ENCODE measurements around the gene KDM4C. TPM values are rescaled to one million over a fixed set of nuclear protein-coding genes. Genes with fewer than 3 reads are reported as not detected.

Gene KDM4C
- total RNA-seq, 2 donors from 2014 or later, result 12.8 to 31.5 TPM

GRCh38 chr9:6943293-6943692 lies 185.5 kb downstream of the KDM4C start:
- H3K4me3 Mint-ChIP-seq, result no peak overlapping the region
- H3K4me3 ChIP-seq (ENCODE audit: low read length), result no peak overlapping the region
- no peaks in the 10 kb centered on the region for H3K27me3 ChIP-seq (ENCODE audit: control insufficient read depth, insufficient read depth, low read length, poor library complexity, severe bottlenecking)
- DNase-seq, result peak; percentile 50
- peaks cover 21% of the 10 kb centered on the region for H3K36me3 Mint-ChIP-seq (ENCODE audit: low read depth)
- peaks cover 21% of the 10 kb centered on the region for H3K36me3 ChIP-seq (ENCODE audit: control insufficient read depth, insufficient read depth, low read length)
- no peak overlapping the region for H3K27ac Mint-ChIP-seq
- H3K27ac ChIP-seq (ENCODE audit: low read depth, low read length), result no peak overlapping the region
- H3K9ac ChIP-seq (ENCODE audit: extremely low read depth, low read length, poor library complexity, severe bottlenecking), result no peak overlapping the region
- H3K9me3 Mint-ChIP-seq, result peaks cover 10% of the 10 kb centered on the region
- H3K9me3 ChIP-seq (ENCODE audit: control insufficient read depth, low read length), result peaks cover 18% of the 10 kb centered on the region
- no peaks in the 10 kb centered on the region for H3K27me3 Mint-ChIP-seq (ENCODE audit: insufficient read depth)
- WGBS, 2 experiments (ENCODE audit: insufficient coverage in 1 of 2, insufficient read length in 1 of 2), result 92 to 100% methylated on average over 2 to 6 of the region's 6 CpGs
- no peaks in the 10 kb centered on the region for H3K4me1 Mint-ChIP-seq
- TF ChIP-seq, protein P1, sequence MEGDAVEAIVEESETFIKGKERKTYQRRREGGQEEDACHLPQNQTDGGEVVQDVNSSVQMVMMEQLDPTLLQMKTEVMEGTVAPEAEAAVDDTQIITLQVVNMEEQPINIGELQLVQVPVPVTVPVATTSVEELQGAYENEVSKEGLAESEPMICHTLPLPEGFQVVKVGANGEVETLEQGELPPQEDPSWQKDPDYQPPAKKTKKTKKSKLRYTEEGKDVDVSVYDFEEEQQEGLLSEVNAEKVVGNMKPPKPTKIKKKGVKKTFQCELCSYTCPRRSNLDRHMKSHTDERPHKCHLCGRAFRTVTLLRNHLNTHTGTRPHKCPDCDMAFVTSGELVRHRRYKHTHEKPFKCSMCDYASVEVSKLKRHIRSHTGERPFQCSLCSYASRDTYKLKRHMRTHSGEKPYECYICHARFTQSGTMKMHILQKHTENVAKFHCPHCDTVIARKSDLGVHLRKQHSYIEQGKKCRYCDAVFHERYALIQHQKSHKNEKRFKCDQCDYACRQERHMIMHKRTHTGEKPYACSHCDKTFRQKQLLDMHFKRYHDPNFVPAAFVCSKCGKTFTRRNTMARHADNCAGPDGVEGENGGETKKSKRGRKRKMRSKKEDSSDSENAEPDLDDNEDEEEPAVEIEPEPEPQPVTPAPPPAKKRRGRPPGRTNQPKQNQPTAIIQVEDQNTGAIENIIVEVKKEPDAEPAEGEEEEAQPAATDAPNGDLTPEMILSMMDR (conservative IDR thresholded peaks at IDR 0.05), result peak; percentile 30
- no peaks in the 10 kb centered on the region for H3K4me1 ChIP-seq (ENCODE audit: control insufficient read depth, insufficient read depth, low read length)

GRCh38 chr9:6944093-6944551 lies 186.3 kb downstream of the KDM4C start:
- Histone ChIP-seq H3K4me3 (ENCODE audit: low read length) (no peak overlapping the region), H3K36me3 (ENCODE audit: control insufficient read depth, insufficient read depth, low read length) (peaks cover 17% of the 10 kb centered on the region), H3K27me3 (ENCODE audit: control insufficient read depth, insufficient read depth, low read length, poor library complexity, severe bottlenecking) (no peaks in the 10 kb centered on the region), H3K9me3 (ENCODE audit: control insufficient read depth, low read length) (peaks cover 15% of the 10 kb centered on the region), H3K9ac (ENCODE audit: extremely low read depth, low read length, poor library complexity, severe bottlenecking) (no peak overlapping the region), H3K27ac (ENCODE audit: low read depth, low read length) (no peak overlapping the region), H3K4me1 (ENCODE audit: control insufficient read depth, insufficient read depth, low read length) (no peaks in the 10 kb centered on the region)
- no peak for DNase-seq
- Mint-ChIP-seq H3K4me3 (no peak overlapping the region), H3K27ac (no peak overlapping the region), H3K27me3 (ENCODE audit: insufficient read depth) (no peaks in the 10 kb centered on the region), H3K4me1 (no peaks in the 10 kb centered on the region), H3K9me3 (peaks cover 11% of the 10 kb centered on the region), H3K36me3 (ENCODE audit: low read depth) (peaks cover 21% of the 10 kb centered on the region)
- 100% methylated on average over 1 of the region's 1 CpG for WGBS, 2 experiments (ENCODE audit: insufficient coverage in 1 of 2, insufficient read length in 1 of 2)
- TF ChIP-seq, protein P1 (conservative IDR thresholded peaks at IDR 0.05), result no peak

GRCh38 chr9:6944896-6945295 lies 187.1 kb downstream of the KDM4C start:
- DNase-seq, result no peak
- Mint-ChIP-seq H3K36me3 (ENCODE audit: low read depth) (peaks cover 26% of the 10 kb centered on the region), H3K9me3 (peaks cover 18% of the 10 kb centered on the region), H3K4me3 (no peak overlapping the region), H3K27ac (peak overlapping the region; percentile 30), H3K4me1 (no peaks in the 10 kb centered on the region), H3K27me3 (ENCODE audit: insufficient read depth) (no peaks in the 10 kb centered on the region)
- Histone ChIP-seq H3K27me3 (ENCODE audit: control insufficient read depth, insufficient read depth, low read length, poor library complexity, severe bottlenecking) (no peaks in the 10 kb centered on the region), H3K4me3 (ENCODE audit: low read length) (no peak overlapping the region), H3K9ac (ENCODE audit: extremely low read depth, low read length, poor library complexity, severe bottlenecking) (no peak overlapping the region), H3K36me3 (ENCODE audit: control insufficient read depth, insufficient read depth, low read length) (peaks cover 17% of the 10 kb centered on the region), H3K4me1 (ENCODE audit: control insufficient read depth, insufficient read depth, low read length) (no peaks in the 10 kb centered on the region), H3K9me3 (ENCODE audit: control insufficient read depth, low read length) (peaks cover 18% of the 10 kb centered on the region), H3K27ac (ENCODE audit: low read depth, low read length) (no peak overlapping the region)
- 87% methylated on average over 4 of the region's 4 CpGs; no CpG with 5 or more reads in 1 of the 2 experiments for WGBS, 2 experiments (ENCODE audit: insufficient coverage in 1 of 2, insufficient read length in 1 of 2)
- TF ChIP-seq, protein P1 (conservative IDR thresholded peaks at IDR 0.05), result no peak

Data from endodermal cell (in vitro differentiated cells).